T-helper 22 cell (primary cell): ENCODE measurements around the gene CUEDC1.

Experiments used
- DNase-seq: peaks from one replicate; pipeline ENCODE4 v3.0.0-alpha.2; 2020; ENCODE audit warnings: low read depth

Gene CUEDC1

GRCh38 chr17:57957120-57957850 lies 2.1 kb upstream of the CUEDC1 start:
- DNase-seq: no peak

GRCh38 chr17:57956291-57957119 lies 1.3 kb upstream of the CUEDC1 start:
- DNase-seq: no peak

DNA sequence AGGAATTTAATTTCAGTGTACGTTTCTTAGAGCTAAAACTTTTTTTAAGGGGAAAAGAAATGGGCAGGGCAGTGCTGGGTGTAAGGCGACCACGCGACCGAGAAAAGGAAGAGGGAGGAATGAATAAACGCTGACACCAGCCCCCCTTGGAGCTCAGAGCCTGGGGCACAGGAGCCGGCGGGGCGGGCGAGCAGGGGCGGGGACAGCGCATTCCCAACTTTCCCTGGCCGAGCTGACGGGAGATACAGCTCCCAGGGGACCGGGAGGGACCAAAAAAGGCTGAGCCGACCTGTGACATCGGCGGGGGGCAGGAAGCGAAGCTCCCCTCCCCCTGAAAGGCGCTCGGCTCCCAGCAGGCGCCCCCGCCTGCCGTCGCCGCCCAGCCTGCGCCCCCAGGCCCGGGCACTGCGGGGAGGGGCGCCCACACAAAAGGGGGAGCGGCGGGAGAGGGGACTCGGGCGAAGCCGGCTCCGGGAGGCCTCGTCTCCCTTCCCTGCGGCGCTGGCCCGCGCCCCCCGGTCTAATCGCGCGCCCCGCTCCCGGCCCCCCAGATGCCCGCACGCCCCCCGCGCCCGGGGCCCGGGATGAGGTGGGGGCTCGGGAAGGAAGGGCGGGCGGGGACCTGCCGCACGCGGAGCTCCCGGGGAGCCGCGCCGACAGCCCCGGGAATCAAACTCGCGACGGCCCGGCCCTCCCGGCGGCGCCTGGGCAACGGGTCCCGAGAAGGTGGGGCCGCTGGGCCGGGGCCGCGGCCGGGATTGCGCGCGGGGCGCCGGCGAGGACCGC lies 622 bp downstream of the CUEDC1 start:
- no peak for DNase-seq

- DNase-seq: no peak
Observed at GRCh38 chr17:57953705-57954396, 1.4 kb downstream of the CUEDC1 start.

GRCh38 chr17:57953219-57953618 lies 2.0 kb downstream of the CUEDC1 start:
- DNase-seq: no peak

GRCh38 chr17:57949649-57950048 lies 5.6 kb downstream of the CUEDC1 start:
- no peak for DNase-seq

DNA sequence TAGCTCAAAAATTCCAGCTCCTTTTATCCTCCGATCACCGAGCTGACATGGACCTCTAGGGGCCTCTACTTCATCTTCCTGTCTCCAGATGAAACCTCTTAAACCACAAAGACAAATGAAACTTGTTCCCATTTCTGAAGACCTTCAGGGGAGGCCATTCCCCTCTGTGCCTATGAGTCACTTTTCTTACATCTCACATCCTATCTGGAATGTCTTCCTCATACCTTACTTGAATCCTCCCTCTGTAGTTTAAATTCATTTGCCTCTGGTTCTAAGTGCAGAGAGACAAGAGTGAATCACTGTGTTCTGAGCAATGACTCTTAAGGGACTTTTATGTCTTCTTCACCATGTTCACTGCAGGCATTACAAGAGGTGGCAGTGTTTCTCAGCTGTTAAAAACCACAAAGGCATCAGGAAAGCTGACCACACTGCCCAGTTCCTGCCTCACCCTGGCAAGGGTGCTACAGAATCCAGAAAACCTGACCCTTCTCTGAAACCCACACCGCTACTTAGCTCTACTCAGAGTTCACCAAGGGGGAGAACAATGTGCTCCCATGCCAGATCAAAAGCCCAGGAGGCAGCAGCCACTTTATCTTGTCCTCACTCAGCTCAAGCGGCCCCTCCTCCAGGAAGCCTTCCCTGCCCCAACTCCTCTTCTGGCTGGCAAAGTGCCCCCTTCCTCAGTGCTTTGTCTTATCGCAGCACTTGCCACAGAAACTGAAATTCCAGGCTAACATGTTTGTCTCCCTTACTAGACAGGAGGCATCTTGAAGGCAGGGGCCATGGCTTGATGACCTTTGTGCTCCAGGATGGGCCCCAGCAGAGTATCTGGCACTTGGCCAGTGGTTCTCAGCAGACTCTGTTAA lies 6.4 kb downstream of the CUEDC1 start:
- no peak for DNase-seq

GRCh38 chr17:57948169-57948554 lies 7.0 kb downstream of the CUEDC1 start:
- no peak for DNase-seq

DNA sequence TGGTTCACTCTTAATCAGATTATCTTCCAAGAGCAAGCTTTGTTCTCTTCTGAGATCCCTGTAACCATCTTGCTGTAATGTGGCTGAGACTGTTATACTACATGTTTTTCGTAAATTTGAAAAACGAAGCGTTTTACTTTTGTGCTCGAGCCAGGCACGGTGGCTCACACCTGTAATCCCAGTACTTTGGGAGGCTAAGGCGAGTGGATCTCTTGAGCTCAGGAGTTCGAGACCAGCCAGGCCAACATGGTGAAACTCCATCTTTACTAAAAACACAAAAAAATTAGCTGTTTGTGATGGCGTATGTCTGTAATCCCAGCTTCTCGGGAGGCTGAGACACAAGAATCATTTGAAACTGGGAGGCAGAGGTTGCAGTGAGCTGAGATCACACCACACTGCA lies 7.8 kb downstream of the CUEDC1 start:
- no peak for DNase-seq

DNA sequence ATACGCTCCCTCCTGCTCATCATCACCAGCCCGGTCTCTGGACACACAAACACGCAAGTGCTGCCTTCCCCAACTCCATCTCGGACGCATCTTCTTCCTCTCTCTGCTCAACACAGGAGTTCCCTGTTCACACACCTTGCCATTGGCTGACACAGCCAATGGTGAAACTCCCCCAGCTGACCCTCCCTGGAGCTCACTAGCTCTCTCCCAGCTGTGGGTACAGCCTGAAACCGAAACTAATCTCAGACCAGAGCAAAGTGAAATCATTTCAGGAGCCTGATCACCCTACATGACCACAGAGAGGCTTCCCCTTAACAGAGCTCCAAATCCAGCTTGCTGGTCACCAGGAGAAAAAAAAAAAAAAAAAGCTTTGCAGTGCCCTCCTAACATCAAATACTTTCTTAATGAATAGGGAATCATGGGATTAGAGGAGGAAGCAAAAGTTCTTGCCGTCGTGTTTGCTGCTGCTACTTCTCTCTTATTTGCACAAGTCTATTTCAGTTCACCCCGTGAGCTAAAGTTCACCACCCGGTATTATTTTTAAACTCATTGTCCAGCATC lies 8.3 kb downstream of the CUEDC1 start:
- DNase-seq: no peak

DNA sequence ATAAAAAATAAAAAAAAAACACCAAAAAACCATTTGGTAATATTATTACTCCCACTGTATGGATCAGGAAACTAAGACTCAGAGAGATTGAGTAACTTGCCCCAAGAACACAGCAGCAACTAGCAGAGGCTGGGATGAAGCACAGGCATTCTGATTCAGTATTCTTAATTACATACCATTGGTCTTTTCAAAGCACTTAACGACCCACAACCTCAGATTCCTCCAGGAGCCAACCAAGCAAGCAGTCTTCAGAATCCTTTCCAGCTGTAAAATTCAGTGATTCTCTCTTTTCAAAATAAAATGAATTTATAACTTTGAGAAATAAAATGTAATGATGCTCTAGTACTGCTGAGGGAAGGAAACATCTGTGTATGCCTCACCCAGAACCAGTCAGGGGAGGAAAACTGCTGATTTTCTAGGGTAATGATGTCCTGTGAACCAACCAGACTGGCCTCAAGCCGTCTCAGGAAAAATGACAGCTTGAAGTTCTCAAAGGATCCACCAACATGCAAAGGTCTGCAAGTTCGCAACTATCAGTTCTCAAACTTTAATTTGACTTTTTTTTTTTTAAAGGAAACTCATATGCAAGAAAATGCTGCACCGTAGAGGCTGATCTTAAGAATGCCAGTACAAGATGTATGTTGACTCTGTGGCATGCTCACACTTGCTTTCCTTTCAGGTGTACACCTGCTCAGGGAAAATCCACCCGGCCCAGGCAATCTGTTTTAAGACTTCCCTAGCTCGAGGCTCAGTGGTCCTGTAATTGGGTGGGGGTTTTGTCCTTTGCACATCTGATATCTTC lies 9.0 kb downstream of the CUEDC1 start:
- no peak for DNase-seq

- no peak for DNase-seq
Observed at GRCh38 chr17:57944908-57945307, 10.3 kb downstream of the CUEDC1 start.

DNA sequence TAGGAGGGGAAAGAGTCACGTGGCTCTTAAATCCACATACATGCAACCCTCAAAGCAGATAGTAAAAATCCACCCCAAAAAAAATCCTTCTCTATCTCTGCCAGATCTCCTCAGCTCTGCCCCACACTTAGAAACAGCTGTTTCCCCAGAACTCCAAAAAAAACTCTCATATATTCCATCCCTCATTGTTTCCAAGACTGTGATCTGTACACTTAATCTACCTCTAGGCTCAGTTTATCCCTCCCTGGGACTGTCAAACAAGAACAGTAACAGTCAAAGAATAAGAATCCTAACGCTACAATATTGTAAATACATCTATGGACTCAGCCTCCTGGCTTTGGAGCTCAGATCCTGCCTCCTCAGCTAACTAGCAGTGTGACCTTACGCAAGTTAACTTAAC lies 11.6 kb downstream of the CUEDC1 start:
- DNase-seq: no peak

GRCh38 chr17:57943140-57943539 lies 12.1 kb downstream of the CUEDC1 start:
- no peak for DNase-seq

GRCh38 chr17:57941384-57942370 lies 13.5 kb downstream of the CUEDC1 start:
- DNase-seq: no peak

DNA sequence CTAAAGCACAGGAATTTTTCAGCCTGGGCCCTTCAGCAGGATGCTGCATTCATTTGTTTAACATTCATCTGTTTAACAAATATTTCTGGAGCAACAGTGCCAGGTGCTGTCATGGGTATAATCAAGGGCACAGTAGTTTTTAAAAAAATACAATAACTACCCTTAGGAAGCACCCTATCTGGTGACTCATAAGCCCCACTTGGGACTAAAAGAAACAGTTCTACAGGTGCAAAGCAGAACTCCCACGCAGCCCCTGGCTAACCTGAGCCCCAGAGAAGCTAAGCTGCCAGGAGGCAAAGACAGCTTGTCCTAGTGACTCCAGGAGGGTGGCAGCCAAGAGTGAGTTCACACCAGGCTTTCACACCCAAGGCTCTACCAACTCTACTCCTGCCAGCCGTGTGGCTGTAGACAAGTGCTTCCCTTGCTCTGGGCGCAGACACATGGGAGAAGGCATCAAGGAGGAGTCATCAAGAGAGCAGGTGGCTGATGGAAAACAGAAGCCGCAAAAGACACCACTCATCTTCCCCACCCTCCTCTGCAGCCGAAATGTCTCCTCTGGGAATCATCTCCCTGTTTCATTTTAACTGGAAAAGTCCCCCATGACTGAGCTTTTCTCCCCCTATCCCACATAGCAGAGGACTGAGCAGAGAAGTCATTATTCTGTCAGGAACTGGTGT lies 14.4 kb downstream of the CUEDC1 start:
- DNase-seq: no peak

- no peak for DNase-seq
Observed at GRCh38 chr17:57940231-57940630, 15.0 kb downstream of the CUEDC1 start.

- no peak for DNase-seq
Observed at GRCh38 chr17:57939797-57940196, 15.4 kb downstream of the CUEDC1 start.
